HG02642 (cell line): ENCODE measurements around the gene OR52K1.
"Not testable (repeated sequence)": the region's sequence is repeated elsewhere in the genome, so short reads cannot be mapped to it uniquely, and the experiment has no call there.

Source experiments
- ATAC-seq: cut with Tn5 transposase; IDR thresholded peaks from one replicate; pipeline ENCODE4 v1.9.1; 2021; ENCODE audit warnings: mild to moderate bottlenecking; ENCODE audit not compliant: unreplicated experiment, poor library complexity

OR52K1 gene

GRCh38 chr11:4484310-4484709, 1.9 kb downstream of the OR52K1 start:
- ATAC-seq, result no peak

GRCh38 chr11:4491405-4491804, 9.0 kb downstream of the OR52K1 start:
- ATAC-seq, result not testable (repeated sequence)

- ATAC-seq, result no peak
Measured at GRCh38 chr11:4491878-4492606, 9.6 kb downstream of the OR52K1 start.

- ATAC-seq, result no peak
Measured at GRCh38 chr11:4493480-4493818, 11.0 kb downstream of the OR52K1 start.

- ATAC-seq, result no peak
Measured at GRCh38 chr11:4495487-4495886, 13.0 kb downstream of the OR52K1 start.

GRCh38 chr11:4495986-4496385, 13.5 kb downstream of the OR52K1 start:
- ATAC-seq, result no peak

- ATAC-seq, result no peak
Measured at GRCh38 chr11:4496557-4497248, 14.3 kb downstream of the OR52K1 start.

GRCh38 chr11:4508886-4509285, 26.4 kb downstream of the OR52K1 start:
- no peak for ATAC-seq

- ATAC-seq, result no peak
Measured at GRCh38 chr11:4511282-4512245, 29.1 kb downstream of the OR52K1 start.

- no peak for ATAC-seq
Measured at GRCh38 chr11:4514196-4514595, 31.8 kb downstream of the OR52K1 start.

GRCh38 chr11:4522339-4522738, 39.9 kb downstream of the OR52K1 start:
- ATAC-seq, result no peak

GRCh38 chr11:4522752-4523151, 40.3 kb downstream of the OR52K1 start:
- no peak for ATAC-seq

GRCh38 chr11:4523666-4524065, 41.2 kb downstream of the OR52K1 start:
- ATAC-seq, result no peak

GRCh38 chr11:4527926-4528325, 45.5 kb downstream of the OR52K1 start:
- ATAC-seq, result no peak

- ATAC-seq, result not testable (repeated sequence)
Measured at GRCh38 chr11:4531686-4532085, 49.2 kb downstream of the OR52K1 start.

GRCh38 chr11:4539603-4540219, 57.3 kb downstream of the OR52K1 start:
- ATAC-seq, result peak; percentile 80

- no peak for ATAC-seq
Measured at GRCh38 chr11:4541071-4541470, 58.6 kb downstream of the OR52K1 start.
